Stomach (tissue), 19 donors: ENCODE data around the gene ZNF473. TPM values are rescaled to one million over a fixed set of nuclear protein-coding genes. Genes with fewer than 3 reads are reported as not detected.

Experiments
- DNase-seq, 2 donors: peaks; one replicate each; pipeline versions ENCODE4 v3.0.0 to v3.0.0-alpha.2; 2013 to 2019
- H3K27ac ChIP-seq, 5 donors: fragments of 200-600 bp in 4 of 5; sonication (generic) in 4 of 5; one replicate each; pipeline ENCODE4 v1.5.1; 2013 to 2019; ENCODE audit warnings: mild to moderate bottlenecking in 1 of 5, moderate library complexity in 1 of 5
- H3K27me3 ChIP-seq, 3 donors: fragments of 200-600 bp; sonication (generic); one replicate each; pipeline ENCODE4 v1.5.1; 2017 to 2019; ENCODE audit warnings: mixed run types in 1 of 3
- H3K36me3 ChIP-seq, 4 donors: fragments of 200-600 bp; sonication (generic); 1 replicate in 3 of 4; 2 replicates in 1 of 4; pipeline ENCODE4 v1.5.1; 2016 to 2019
- H3K4me1 ChIP-seq, 4 donors: fragments of 200-600 bp; sonication (generic); one replicate each; pipeline ENCODE4 v1.5.1; 2016 to 2019
- H3K4me3 ChIP-seq, 4 donors: fragments of 200-600 bp; sonication (generic) in 3 of 4; one replicate each; pipeline ENCODE4 v1.5.1; 2016 to 2019; ENCODE audit warnings: mild to moderate bottlenecking in 1 of 4
- H3K9me3 ChIP-seq, 4 donors: fragments of 200-600 bp; sonication (generic); one replicate each; pipeline ENCODE4 v1.5.1; 2016 to 2019
- EP300 ChIP-seq: sonication (generic); formaldehyde crosslinking; IDR thresholded peaks from one replicate; pipeline ENCODE4 v1.6.1; 2017; ENCODE audit warnings: antibody characterized with exemption
- POLR2A ChIP-seq, 4 donors: fragments of 450-650 bp; IDR thresholded peaks; one replicate each; pipeline ENCODE4 v1.6.1; 2016; ENCODE audit warnings: antibody characterized with exemption in 4 of 4, control low read depth in 2 of 4, mild to moderate bottlenecking in 1 of 4, moderate library complexity in 1 of 4
- POLR2AphosphoS5 ChIP-seq, 3 donors: sonication (generic); formaldehyde crosslinking; IDR thresholded peaks; one replicate each; pipeline ENCODE4 v1.6.1; 2016; ENCODE audit warnings: antibody characterized with exemption in 3 of 3
- WGBS, 5 donors: extraction: QIAGEN DNeasy Blood & Tissue Kit in 3 of 5; methylation state at CpG; one replicate each; pipeline versions ENCODE4 v1.1.5 to v1.1.7; 2013 to 2018; 5-methylcytosine and 5-hydroxymethylcytosine counted together
- intact Hi-C: fragments of 100-400 bp; cut with DNase I; formaldehyde crosslinking; loops from one replicate; pipeline ENCODE4 v1.15.1; 2023; ENCODE audit warnings: low total_unique reads
- long read RNA-seq, 10 donors: transcript quantifications; one replicate each; lab custom pipeline, GENCODE V29; 2026
- polyA plus RNA-seq, 3 donors: library from polyadenylated mRNA; stranded (reverse); fragments of 200-250 nt; gene quantifications; one replicate each; pipeline ENCODE4 v1.2.3, GENCODE V29; 2013
- total RNA-seq, 5 donors: library from RNA; depleted of rRNA; stranded (reverse); fragments of >200 nt; gene quantifications; one replicate each; pipeline versions ENCODE4 v1.1.0 to v1.2.3, GENCODE V29; 2014 to 2016
- TF ChIP-seq, protein P1 (sequence below), 7 experiments: fragments of 450-650 bp in 4 of 7; fragments of 200-600 bp in 3 of 7; sonication (generic) in 3 of 7; IDR thresholded peaks; one replicate each; pipeline ENCODE4 v1.5.1; 2016 to 2019; ENCODE audit warnings: antibody characterized with exemption in 7 of 7, control low read depth in 2 of 7, mild to moderate bottlenecking in 1 of 7
- donor health status: healthy with polysubstance abuse.
- donor health status: Bipolar disorder and iron deficiency.
- donor health status: healthy.

The ZNF473 gene
- 10 to 100 TPM in 3 of 5 donors, 1 to 10 TPM in 1, under 1 TPM in 1; 0.58 to 28.0 (median 12.1) TPM for total RNA-seq
- 1 to 10 TPM; 1.7 to 2.6 (median 2.0) TPM for polyA plus RNA-seq
- long read RNA-seq, donor 1, full-length matches to known transcripts, result 1 of 1 reads
- long read RNA-seq, donor 1, partial matches to known transcripts, result 0 of 1 reads
- long read RNA-seq, donor 1, other reads (novel, unspliced or antisense), result 0 of 1 reads
- long read RNA-seq, donor 2, full-length matches to known transcripts, result 3 of 3 reads
- long read RNA-seq, donor 2, partial matches to known transcripts, result 0 of 3 reads
- long read RNA-seq, donor 2, other reads (novel, unspliced or antisense), result 0 of 3 reads
- long read RNA-seq, donor 3, full-length matches to known transcripts, result 2 of 2 reads
- long read RNA-seq, donor 3, partial matches to known transcripts, result 0 of 2 reads
- long read RNA-seq, donor 3, other reads (novel, unspliced or antisense), result 0 of 2 reads
- long read RNA-seq, donor 4, result 0 reads
- long read RNA-seq, donor 5, full-length matches to known transcripts, result 2 of 13 reads
- long read RNA-seq, donor 5, partial matches to known transcripts, result 11 of 13 reads
- long read RNA-seq, donor 5, other reads (novel, unspliced or antisense), result 0 of 13 reads
- long read RNA-seq, donor 6, full-length matches to known transcripts, result 9 of 9 reads
- long read RNA-seq, donor 6, partial matches to known transcripts, result 0 of 9 reads
- long read RNA-seq, donor 6, other reads (novel, unspliced or antisense), result 0 of 9 reads
- long read RNA-seq, donor 7, full-length matches to known transcripts, result 2 of 2 reads
- long read RNA-seq, donor 7, partial matches to known transcripts, result 0 of 2 reads
- long read RNA-seq, donor 7, other reads (novel, unspliced or antisense), result 0 of 2 reads
- long read RNA-seq, donor 8, full-length matches to known transcripts, result 4 of 4 reads
- long read RNA-seq, donor 8, partial matches to known transcripts, result 0 of 4 reads
- long read RNA-seq, donor 8, other reads (novel, unspliced or antisense), result 0 of 4 reads
- long read RNA-seq, donor 9, result 0 reads
- long read RNA-seq, donor 10, full-length matches to known transcripts, result 2 of 2 reads
- long read RNA-seq, donor 10, partial matches to known transcripts, result 0 of 2 reads
- long read RNA-seq, donor 10, other reads (novel, unspliced or antisense), result 0 of 2 reads

DNA sequence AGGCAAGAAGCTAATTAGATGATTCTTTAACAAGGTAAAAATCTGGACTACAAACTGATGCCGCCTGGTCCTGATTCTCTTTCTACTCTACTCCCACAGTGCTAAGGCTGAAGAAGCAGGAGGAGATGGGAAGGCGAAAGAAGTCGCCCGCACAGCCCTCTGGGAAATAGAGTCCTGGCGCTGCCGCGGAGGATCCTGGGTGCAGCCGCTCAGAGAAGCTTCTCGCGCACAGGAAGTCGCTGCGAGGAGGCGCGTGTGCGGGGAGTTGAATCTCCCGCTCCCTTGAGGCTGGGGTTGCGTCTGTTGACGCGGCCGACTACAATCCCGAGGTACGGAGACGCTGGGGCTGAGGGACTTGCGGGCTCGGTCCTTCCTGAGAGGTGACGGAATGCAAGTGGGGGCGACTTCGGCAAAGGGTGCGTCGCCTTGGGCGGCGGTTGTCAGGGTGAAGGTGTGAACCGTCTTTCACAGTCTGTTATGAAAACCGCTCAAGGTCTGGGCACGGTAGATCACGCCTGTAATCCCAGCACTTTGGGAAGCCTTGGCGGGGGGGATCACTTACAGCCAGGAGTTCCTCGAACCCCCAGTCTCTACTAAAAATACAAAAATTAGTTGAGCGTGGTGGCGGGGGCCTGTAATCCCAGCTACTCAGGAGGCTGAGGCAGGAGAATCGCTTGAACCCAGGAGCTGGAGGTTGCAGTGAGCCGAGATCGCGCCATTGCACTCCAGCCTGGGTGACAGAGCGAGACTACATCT lies at the start of gene ZNF473:
Gene ZNF473, plus strand, starts transcription at position 212 of the 756 bp plus-strand sequence. CDS start 5,078 bp downstream, outside the sequence.
- H3K9me3 ChIP-seq, result no peaks in the 10 kb centered on the region
- peaks cover 2 to 19% (median 16%) of the 10 kb centered on the region in 4 donors for H3K36me3 ChIP-seq
- intact Hi-C loops, result no loop called here
- H3K27ac ChIP-seq, result peak within 1 kb of the TSS; percentile 93 to 99 (median 96)
- H3K4me3 ChIP-seq, result peak within 1 kb of the TSS; percentile 66 to 97 (median 96)
- H3K4me1 ChIP-seq, result peaks cover 22 to 53% (median 35%) of the 10 kb centered on the region in 4 donors
- H3K27me3 ChIP-seq, result no peaks in the 10 kb centered on the region
- TF ChIP-seq POLR2AphosphoS5 (IDR thresholded peaks at IDR 0.05) (peak; percentile 68 to 87 (median 80)), POLR2A (IDR thresholded peaks at IDR 0.05) (no peak), EP300 (no peak)
- TF ChIP-seq, protein P1, sequence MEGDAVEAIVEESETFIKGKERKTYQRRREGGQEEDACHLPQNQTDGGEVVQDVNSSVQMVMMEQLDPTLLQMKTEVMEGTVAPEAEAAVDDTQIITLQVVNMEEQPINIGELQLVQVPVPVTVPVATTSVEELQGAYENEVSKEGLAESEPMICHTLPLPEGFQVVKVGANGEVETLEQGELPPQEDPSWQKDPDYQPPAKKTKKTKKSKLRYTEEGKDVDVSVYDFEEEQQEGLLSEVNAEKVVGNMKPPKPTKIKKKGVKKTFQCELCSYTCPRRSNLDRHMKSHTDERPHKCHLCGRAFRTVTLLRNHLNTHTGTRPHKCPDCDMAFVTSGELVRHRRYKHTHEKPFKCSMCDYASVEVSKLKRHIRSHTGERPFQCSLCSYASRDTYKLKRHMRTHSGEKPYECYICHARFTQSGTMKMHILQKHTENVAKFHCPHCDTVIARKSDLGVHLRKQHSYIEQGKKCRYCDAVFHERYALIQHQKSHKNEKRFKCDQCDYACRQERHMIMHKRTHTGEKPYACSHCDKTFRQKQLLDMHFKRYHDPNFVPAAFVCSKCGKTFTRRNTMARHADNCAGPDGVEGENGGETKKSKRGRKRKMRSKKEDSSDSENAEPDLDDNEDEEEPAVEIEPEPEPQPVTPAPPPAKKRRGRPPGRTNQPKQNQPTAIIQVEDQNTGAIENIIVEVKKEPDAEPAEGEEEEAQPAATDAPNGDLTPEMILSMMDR (IDR thresholded peaks at IDR 0.05), result no peak
- WGBS, 5 donors, result 9 to 13% (median 11%) methylated on average over 39 to 45 of the region's 45 CpGs
- peak; percentile 95 to 98 for DNase-seq

DNA sequence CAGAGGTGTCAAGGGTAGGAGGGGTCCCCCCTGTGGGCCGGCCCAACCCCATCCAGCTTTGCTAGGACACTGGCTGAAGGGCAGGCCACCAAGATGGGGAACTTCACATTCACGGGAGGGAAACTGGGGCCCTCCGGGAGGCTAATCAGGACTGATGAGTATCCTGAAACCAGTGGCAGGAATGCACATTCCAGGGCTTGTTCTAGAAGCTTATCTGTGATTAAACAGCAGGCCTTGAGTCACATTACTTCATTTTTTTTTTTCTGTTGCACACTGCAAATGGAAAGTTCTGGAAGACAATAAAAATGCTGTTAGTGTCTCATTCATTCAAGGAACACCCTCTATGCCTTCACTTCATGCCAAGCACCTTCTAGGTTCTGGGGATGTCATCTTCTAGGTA lies 49.3 kb upstream of the ZNF473 start:
- Histone ChIP-seq H3K27me3 (peaks cover 0 to 4% (median 0%) of the 10 kb centered on the region in 3 donors), H3K27ac (no peak overlapping the region), H3K9me3 (no peaks in the 10 kb centered on the region), H3K4me3 (no peak overlapping the region), H3K4me1 (peaks cover 0 to 9% (median 6%) of the 10 kb centered on the region in 4 donors), H3K36me3 (peaks cover 18 to 75% (median 71%) of the 10 kb centered on the region in 4 donors)
- TF ChIP-seq POLR2A (IDR thresholded peaks at IDR 0.05) (no peak), POLR2AphosphoS5 (IDR thresholded peaks at IDR 0.05) (no peak), EP300 (no peak)
- TF ChIP-seq, protein P1 (IDR thresholded peaks at IDR 0.05), result no peak
- no peak for DNase-seq
- intact Hi-C loops, result no loop called here
- WGBS, 5 donors, result 69 to 81% (median 77%) methylated on average over 3 of the region's 3 CpGs

DNA sequence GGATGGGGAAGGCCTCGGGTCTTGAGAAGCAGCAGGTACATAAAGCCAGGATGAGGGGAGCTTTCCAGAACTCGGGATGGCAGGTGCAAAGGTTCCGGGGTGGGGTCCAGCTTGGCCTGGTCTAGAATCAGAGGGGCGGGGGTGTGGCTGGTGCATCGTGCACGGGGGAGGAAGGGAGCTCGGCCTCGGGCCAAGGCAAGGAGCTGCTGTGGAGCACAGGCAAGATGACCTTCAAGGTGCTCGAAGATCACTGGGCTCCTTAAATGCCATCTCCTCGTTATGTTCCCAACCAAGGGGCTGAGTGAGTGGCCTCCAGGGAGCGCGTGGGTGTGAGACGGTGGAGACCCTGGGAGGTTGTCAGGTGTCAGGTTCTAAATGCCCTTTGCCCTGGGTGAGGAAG lies 48.7 kb upstream of the ZNF473 start:
- TF ChIP-seq, protein P1 (IDR thresholded peaks at IDR 0.05), result no peak
- TF ChIP-seq EP300, result no peak
- TF ChIP-seq POLR2A (IDR thresholded peaks at IDR 0.05), result no peak
- TF ChIP-seq POLR2AphosphoS5 (IDR thresholded peaks at IDR 0.05), result no peak
- H3K9me3 ChIP-seq, result no peaks in the 10 kb centered on the region
- intact Hi-C loops, result no loop called here
- no peaks in the 10 kb centered on the region for H3K27me3 ChIP-seq
- DNase-seq, result no peak
- H3K4me3 ChIP-seq, result no peak overlapping the region
- H3K36me3 ChIP-seq, result peaks cover 24 to 81% (median 77%) of the 10 kb centered on the region in 4 donors
- no peak overlapping the region for H3K27ac ChIP-seq
- peaks cover 0 to 5% (median 2%) of the 10 kb centered on the region in 4 donors for H3K4me1 ChIP-seq
- WGBS, 5 donors, result 77 to 93% (median 83%) methylated on average over 13 of the region's 13 CpGs
